Measurements from ENCODE around the gene SEH1L. TPM values are rescaled to one million over a fixed set of nuclear protein-coding genes. Genes with fewer than 3 reads are reported as not detected.

SEH1L gene
- total RNA-seq, 4 donors from 2014 or later: 21.9 to 55.5 (median 38.9) TPM

DNA sequence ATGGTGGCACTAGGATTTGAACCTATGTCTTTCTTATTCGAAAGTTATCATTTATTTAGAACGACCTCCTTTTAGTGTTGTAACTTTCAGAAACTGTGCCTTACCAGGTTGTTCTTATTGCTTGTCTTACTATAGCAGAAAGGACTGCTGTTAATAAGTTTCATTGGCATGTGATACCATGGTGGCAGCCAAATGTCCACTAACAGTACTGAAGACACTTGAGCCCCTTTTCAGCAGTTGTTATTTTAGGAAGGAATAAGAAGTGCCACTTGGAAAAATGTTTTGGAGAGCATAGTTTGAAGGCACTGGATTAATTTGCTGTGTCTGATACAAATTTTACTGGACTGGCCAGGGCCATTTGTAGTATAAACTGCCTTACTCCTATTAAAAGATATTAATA lies 81.1 kb downstream of the SEH1L start:
- TF ChIP-seq CTCF (IDR thresholded peaks at IDR 0.05): no peak
- TF ChIP-seq POLR2A (IDR thresholded peaks at IDR 0.05): no peak
- Histone ChIP-seq H3K27me3 (no peaks in the 10 kb centered on the region), H3K27ac (no peak overlapping the region), H3K4me1 (no peaks in the 10 kb centered on the region), H3K4me3 (no peak overlapping the region), H3K9me3 (no peaks in the 10 kb centered on the region), H3K36me3 (peaks cover 0 to 96% (median 9%) of the 10 kb centered on the region in 3 donors)
- WGBS, 2 donors: 97 to 100% methylated on average over 2 of the region's 2 CpGs
- DNase-seq: no peak
- intact Hi-C loops (cut with DNase I): no loop called here

- Histone ChIP-seq H3K4me1 (peaks cover 0 to 5% (median 0%) of the 10 kb centered on the region in 3 donors), H3K27me3 (no peaks in the 10 kb centered on the region), H3K36me3 (peaks cover 0 to 87% (median 9%) of the 10 kb centered on the region in 3 donors), H3K4me3 (no peak overlapping the region), H3K27ac (no peak overlapping the region), H3K9me3 (no peaks in the 10 kb centered on the region)
- no peak for DNase-seq
- TF ChIP-seq POLR2A (IDR thresholded peaks at IDR 0.05) (no peak), CTCF (IDR thresholded peaks at IDR 0.05) (no peak)
- intact Hi-C loops (cut with DNase I): no loop called here
- WGBS, 2 donors: 91 to 96% methylated on average over 5 of the region's 5 CpGs
Observed at GRCh38 chr18:13032173-13032572, 84.4 kb downstream of the SEH1L start.

DNA sequence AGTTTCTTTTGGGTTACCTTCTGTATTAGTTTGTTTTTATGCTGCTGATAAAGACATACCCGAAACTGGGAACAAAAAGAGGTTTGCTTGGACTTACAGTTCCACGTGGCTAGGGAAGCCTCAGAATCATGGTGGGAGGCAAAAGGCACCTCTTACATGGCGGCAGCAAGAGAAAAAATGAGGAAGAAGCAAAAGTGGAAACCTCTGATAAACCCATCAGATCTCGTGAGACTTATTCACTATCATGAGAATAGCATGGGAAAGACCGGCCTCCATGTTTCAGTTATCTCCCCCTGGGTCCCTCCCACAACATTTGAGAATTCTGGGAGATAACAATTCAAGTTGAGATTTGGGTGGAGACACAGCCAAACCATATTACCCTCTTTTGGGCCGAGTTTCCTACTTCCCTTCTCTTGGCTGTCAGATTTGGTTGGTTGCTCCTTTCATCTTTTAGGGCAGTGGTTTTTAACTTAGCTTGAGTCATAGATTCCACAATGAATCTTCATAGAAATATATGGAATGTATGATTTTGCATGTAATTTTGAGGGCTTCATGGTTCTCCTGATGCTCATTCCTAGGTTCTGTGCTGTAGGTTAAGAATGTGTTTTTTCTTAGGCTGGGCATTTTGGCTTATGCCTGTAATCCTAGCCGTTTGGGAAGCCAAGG lies 87.6 kb downstream of the SEH1L start:
- Histone ChIP-seq H3K9me3 (no peaks in the 10 kb centered on the region), H3K36me3 (peaks cover 0 to 77% (median 9%) of the 10 kb centered on the region in 3 donors), H3K4me1 (peaks cover 0 to 5% (median 0%) of the 10 kb centered on the region in 3 donors), H3K4me3 (no peak overlapping the region), H3K27me3 (no peaks in the 10 kb centered on the region), H3K27ac (no peak overlapping the region)
- intact Hi-C loops (cut with DNase I): no loop called here
- no peak for TF ChIP-seq POLR2A (IDR thresholded peaks at IDR 0.05)
- 89 to 91% methylated on average over 6 to 7 of the region's 7 CpGs for WGBS, 2 donors
- DNase-seq: no peak

GRCh38 chr18:13036622-13037320 lies 89.0 kb downstream of the SEH1L start:
- 0 to 63% methylated on average over 1 to 3 of the region's 7 CpGs for WGBS, 2 donors
- intact Hi-C loops (cut with DNase I): no loop called here
- Histone ChIP-seq H3K27ac (no peak overlapping the region), H3K36me3 (peaks cover 0 to 76% (median 1%) of the 10 kb centered on the region in 3 donors), H3K4me3 (no peak overlapping the region), H3K9me3 (no peaks in the 10 kb centered on the region), H3K27me3 (no peaks in the 10 kb centered on the region), H3K4me1 (peaks cover 0 to 5% (median 0%) of the 10 kb centered on the region in 3 donors)
- no peak for DNase-seq
- no peak for TF ChIP-seq CTCF (IDR thresholded peaks at IDR 0.05)
- no peak for TF ChIP-seq POLR2A (IDR thresholded peaks at IDR 0.05)

Other genes starting within 250 kb of the SEH1L start
- gene CEP76, start 245.3 kb upstream of the SEH1L start, total RNA-seq: 10 to 100 TPM; 10.7 to 13.6 (median 11.6) TPM
- gene PSMG2, start 245.0 kb upstream of the SEH1L start, total RNA-seq: 10 to 100 TPM; 41.6 to 89.9 (median 71.2) TPM
- gene PTPN2, start 63.8 kb upstream of the SEH1L start, total RNA-seq: 10 to 100 TPM; 31.8 to 37.9 (median 33.4) TPM
- gene CEP192, start 43.4 kb downstream of the SEH1L start, total RNA-seq: 10 to 100 TPM in 3 of 4 donors, 1 to 10 TPM in 1; 7.3 to 21.6 (median 13.6) TPM

All from esophagus squamous epithelium (tissue), 5 donors.